WI38 (cell line): Measurements from ENCODE around the gene SYT7.

Source experiments
- H3K4me3 ChIP-seq: 2 replicates; pipeline ENCODE4 v1.5.1; 2011; ENCODE audit warnings: low read depth, mild to moderate bottlenecking, control low read depth, low read length
- CTCF ChIP-seq: IDR thresholded peaks from 2 replicates; pipeline ENCODE4 v1.5.1; 2012; ENCODE audit warnings: low read depth, mild to moderate bottlenecking, control low read depth, low read length

SYT7 gene

DNA sequence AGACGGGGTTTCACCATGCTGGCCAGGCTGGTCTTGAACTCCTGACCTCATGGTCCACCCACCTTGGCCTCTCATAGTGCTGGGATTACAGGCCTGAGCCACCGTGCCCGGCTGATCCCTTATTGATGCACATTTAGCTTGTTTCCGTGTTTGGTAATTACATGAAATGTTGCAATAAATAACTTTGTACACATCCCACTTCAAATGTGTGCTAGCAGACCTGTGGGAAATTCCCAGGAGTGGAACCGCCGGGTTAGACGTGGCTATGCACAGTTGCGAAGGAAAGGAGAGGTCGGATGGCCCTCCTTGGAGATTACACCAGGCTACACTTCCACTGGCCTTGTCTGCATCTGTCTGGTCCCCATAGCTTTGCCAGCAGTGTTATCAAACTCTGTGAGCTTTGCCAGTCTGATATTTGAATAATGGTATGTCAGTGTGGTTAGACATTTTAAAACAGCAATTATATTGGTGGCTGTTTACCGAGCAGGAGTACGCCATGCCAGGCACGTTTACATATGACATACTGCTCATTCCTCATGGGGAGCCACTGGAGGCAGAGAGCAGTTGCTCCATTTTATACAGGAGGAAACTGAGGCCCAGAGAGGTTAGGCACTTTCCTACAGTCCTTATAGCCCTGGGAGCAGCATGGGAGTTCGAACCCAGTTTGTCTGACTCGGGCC lies 27.2 kb upstream of the SYT7 start:
- TF ChIP-seq CTCF: no peak
- H3K4me3 ChIP-seq: no peak overlapping the region

GRCh38 chr11:61607426-61607825 lies 26.6 kb upstream of the SYT7 start:
- no peak overlapping the region for H3K4me3 ChIP-seq
- TF ChIP-seq CTCF: no peak

DNA sequence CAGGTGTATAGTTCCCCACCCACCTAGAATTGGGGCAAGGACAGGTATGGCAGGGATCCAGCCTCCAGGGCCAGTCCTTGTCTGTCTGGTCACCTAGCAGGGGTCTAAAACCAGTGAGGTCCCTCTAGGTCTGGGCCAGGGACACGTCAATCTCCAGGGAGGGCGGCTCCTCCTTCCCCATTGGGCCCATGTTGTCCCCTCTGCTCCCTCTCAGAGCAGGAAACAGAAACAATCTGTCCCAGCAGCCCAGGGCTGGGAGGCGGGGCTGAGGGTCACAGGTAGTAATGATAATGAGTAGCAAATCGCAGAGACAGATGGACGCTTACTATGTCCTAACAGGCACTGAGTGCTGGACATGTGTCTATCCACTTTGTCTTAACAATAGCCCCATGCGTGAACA lies 22.8 kb upstream of the SYT7 start:
- no peak for TF ChIP-seq CTCF
- no peak overlapping the region for H3K4me3 ChIP-seq

- TF ChIP-seq CTCF: no peak
- H3K4me3 ChIP-seq: no peak overlapping the region
Measured at GRCh38 chr11:61602775-61603569, 22.1 kb upstream of the SYT7 start.

DNA sequence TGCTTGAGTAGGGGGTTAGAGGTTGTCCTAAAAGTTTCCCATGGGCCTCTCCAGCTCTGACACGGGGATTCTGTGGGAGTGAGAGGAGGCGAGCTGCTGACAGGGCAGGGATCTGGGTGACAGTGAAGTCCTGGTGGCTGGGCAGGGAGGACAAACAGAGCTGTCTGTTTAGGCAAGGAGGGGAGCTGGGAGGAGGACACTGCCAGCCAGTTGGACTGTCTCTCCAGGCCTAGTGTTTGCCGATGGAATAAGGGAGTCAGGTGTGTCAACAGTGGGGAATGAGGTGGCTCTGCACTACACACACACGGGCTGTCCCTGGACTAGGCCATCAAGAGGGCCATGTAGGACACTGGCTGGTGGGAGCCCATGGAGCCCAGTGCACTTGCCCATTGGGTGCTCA lies 20.6 kb upstream of the SYT7 start:
- H3K4me3 ChIP-seq: no peak overlapping the region
- TF ChIP-seq CTCF: no peak

DNA sequence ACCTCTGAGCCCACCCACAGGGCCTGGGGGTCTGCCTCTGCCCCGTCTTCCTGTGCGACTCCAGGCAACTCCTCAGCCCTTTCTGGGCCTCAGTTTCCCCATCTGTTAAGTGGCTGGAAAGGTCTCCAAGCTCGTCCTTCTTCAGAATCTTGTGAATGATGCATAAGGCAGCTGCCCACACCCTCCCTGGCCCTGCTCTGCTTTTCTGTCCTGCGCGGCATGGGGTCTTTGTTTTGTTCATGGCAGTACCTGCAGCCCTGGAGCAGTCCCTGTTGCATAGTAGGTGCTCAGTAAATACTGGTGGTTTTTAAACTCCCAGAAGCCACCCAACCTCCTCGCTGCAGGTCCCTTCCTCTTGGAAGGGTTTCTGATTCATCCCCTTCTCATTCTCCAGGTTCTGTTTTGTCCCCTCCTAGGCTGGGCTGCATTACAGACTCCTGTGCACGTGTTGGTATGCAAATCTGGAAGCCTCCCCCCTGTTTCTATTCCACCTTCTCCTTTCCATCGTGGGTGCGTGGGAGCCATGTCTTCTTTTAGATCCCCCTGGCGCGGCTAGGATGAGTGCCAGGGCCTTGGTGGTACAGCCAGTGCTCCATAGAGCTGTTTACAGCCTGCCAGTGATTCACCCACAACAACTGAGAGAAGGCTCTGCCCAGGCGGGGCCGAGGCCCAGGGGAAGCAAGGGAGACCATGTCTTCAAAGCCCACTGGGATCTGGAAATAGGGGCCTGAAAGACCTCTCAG lies 19.3 kb upstream of the SYT7 start:
- H3K4me3 ChIP-seq: no peak overlapping the region

More for the DNA sequence above, 19.3 kb upstream of the SYT7 start:
- no peak for TF ChIP-seq CTCF
